ENCODE data around the gene CCDC57.

Gene CCDC57

DNA sequence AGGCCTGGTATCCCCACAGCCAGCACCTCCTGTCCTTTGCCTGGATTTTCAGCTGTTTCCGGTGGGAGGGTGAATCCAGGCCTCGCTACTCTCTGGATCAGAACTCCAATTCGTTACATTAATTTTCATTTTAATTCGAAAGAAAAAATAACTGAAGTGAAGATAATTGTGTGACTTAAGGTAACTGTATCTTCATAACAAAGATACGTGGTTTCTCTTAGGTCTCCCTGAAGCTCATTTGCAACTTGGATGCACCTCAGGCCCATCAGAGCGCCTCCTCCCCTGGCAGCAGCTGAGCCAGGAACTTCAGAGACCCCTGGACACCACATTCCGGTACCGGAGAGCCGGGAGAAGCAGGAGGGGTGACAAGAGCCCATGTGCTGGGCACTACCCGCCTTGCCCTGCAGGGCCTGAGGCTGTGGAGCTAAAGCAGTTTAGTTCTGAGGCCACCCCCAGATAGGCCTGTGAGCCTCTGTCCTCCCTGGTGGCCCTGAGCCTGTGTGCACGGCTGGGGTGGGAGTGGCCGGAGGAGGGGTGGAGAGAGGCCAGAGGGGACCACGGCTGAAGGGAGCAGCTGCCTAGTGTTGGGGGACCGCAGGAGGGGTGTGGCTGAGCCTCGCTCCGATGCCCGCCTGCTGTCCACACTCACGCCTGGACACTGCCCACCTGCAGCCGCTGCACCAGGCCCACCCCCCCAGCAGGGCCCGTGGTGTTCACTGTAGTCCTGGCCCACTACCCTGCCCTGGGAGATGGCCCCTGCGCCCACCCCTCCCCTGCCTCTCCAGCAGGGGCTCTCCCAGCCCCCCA is 135.7 kb downstream of the CCDC57 start:
- no peak for DNase-seq

DNA sequence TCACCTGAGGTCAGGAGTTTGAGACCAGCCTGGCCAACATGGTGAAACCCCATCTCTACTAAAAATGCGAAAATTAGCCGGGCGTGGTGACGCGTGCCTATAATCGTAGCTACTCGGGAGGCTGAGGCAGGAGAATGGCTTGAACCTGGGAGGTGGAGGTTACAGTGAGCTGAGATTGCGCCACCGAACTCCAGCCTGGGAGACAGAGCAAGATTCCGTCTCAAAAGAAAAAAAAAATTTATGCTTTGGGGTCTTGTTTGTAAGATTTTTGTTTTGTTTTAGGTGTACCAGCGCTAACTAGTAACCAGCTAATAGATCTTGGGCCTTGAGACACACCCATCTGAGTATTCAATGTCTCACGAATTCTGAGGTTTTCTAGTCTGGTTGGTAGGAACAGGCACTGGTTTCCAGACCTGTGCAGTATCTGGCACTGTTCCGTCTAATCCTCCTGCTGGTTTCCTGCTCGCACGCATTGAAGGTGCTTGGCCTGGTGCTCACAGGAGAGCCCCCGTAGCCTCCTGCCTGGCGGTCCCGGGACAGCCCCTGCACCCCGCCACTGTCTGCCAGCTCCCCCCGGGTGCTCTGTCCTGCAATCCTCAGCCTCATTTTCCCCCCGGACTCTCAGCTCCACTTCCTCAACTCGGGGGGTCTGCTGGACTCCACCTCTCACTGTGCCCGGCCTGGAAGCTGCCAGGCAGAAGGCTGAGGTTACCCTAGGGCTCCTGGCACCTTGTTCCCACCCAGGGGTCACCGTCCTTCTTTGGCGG is 136.4 kb downstream of the CCDC57 start:
- DNase-seq: no peak

DNA sequence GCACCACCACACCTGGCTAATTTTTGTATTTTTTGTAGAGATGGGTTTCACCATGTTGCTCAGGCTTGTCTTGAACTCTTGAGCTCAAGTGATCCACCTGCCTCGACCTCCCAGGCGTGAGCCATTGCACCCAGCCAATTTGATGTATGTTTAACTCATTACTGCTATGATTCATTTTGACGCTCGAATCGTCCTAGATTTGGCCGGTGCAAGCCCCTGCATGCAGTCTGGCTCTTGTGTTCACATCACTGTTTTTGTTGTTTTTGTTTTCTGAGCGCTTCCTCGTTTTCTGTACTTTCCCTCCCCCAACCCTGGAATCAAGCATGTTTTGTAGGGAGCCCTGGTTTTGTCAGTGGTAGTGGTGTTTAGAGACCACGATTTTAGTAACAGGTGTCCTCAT is 139.2 kb downstream of the CCDC57 start:
- no peak for DNase-seq

DNA sequence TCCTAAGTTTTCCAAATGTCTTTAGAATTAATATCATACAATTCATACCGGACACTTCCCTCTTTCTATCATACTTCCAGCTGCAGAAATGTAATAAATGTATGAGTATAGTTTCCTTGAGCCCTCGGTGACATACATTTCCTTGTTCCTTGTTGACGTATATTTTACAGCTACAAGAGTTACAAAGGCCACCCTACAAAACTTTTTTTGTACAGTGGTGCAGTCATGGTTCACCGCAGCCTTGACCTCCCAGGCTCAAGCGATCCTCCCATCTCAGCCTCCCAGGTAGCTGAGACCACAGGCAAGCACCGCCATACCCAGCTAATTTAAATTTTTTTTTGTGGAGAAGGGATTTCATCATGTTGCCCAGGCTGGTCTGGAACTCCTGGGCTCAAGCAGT is 139.8 kb downstream of the CCDC57 start:
- DNase-seq: no peak

DNA sequence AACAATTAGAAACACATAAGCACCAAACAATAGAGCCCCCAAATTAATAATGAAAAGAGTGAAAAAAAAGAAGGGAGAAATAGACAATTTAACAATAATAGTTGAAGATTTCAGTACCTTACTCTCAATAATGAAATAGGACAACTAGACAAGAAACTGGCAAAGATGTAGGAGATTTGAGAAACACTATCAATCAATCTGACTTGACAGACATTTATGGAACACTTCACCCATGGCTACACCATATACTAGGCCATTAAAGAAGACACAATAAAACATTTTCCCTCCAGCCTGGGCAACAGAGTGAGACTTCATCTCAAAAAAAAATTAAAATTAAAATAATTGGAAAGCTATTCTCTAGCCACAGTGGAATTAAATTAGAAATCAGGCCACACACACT is 142.0 kb downstream of the CCDC57 start:
- DNase-seq: no peak

DNA sequence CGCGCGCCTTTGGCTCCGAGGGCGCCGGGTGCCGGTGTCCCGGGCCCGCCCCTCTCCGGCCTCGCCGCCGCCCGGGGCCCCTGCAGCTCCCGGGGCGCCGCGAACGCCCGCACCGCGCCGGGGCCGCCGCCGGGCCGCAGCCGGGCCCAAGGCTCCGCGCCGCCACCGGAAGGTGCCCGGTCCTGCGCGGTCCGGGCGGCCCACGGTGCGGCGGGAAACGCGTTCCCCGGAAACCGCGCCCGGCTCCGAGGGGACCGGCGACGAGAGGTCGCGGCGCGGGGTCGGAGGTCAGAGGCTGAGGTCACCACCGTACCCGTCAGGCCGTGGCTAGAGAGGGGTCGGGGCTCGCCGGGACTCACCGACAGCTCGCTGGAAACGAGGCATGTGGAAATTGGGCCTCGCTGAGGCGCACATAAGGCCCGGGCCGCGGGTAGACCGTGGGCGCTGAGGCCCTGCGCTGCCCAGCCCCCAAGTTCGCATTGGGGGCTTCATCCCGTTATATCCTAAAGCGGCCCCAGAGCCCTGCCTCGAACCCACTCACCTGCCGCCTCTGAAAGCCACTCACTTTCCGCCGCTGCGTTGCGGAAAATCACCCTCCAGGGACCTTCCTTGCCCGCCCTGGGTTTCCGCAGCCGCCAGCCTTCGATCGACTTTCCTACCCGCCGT is 146.9 kb downstream of the CCDC57 start, which contains the start of gene DUS1L:
Gene DUS1L, minus strand, starts transcription at position 167 of the 666 bp plus-strand sequence. CDS start 745 bp downstream, outside the sequence.
- peak; percentile 22 for DNase-seq

DNA sequence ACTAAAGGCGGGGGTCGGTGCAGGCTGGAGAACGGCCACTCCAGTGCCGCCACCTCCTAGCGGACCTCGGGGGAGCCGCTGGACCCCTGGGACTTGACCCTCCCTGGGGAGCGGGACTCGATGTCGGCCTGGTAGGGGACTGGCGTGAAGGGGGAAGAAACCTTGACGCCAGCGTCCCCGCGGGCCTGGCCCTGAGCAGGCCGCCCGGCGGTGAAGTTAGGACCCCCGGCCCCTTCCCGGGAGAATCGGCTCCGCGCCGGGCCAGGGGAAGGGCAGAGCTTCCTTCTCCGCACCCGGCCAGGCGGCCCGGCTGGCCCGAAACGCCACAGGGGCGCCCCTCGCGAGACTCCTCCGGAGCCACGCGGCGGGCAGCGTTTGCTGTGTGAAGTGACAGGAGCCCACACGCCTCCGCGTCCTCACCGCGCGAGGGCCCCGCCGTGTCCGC is 147.4 kb downstream of the CCDC57 start:
- no peak for DNase-seq

DNA sequence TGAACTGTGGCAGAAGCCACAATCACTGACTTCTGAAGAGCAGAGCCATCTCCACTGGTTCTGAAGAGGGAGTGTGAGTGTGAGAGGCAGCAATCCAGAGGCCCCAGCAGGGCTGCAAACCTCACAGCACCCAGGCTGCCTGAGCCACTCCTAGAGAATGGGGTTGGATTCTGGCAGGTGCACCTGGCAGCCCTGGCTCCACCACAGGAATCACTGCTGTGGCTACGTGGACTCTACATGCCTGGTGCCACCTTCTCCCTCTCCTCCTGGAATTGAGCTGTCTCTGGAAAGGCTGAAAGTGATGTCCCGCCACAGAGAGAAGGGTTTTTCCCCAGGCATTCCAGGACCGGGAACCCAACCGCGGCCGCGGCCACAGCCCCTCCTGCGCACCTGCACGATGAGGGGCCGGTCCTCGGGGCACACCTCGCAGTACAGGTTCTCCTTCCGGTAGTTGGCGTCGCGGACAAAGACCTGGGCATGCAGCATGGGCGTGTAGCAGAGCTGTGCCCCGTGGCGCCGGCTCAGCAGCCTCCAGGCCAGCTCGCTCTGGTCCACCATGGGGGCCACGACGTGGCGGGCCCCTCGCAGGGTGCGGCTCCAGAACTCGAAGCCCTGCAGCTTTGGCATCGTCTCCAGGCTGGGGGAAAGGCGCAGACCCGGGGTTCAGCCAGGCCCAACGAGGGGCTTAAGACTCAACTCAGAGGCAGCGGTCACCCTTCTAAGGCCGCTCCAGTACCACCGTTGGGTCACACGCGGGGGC is 148.0 kb downstream of the CCDC57 start:
- peak; percentile 57 for DNase-seq

DNA sequence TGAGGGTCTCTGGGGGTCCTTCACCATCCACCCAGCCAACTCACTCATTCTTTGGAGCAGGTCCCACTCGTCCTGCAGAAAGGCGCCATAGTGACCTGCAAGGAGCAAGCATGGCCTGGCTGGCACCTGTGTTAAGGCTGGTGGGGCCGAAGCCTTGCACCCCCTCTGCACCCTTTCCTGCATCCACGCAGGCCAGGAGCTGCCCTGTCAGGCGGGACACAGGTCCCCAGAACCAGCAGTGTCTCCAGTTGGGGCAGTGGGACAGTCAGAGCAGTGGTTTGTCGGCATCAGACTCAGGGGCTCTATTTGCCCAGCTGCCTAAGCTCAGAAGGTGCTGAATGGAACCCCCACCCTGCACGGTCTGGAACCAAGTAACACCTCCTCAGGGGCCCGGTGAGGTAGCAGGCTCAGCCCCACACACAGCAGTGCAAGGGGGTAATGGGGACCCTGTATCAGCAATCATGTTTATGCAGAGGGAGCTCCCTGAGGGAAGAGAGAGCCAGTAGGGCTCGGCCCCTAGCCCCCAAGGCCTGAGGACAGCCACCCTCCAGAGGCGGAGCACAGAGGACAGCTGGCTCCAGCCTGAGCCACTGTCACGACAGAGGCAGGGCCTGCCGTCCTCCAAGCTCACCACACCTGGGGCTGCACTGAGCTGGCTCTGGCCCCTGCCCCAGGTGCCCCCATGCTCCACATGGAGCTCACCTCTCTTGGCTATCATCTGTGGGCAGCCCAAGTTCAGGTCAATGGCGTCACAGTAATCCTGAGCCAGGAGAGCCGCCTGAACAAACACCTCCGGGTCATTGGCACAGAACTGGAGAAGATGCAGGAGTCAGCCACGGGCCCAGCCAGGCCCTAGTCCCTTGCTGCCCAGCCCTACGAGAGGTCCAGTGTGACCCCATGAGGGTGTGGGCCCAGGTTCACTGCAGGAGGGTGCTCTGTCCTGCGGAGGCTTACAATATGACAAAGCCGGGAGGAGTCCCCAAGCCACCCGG is 148.9 kb downstream of the CCDC57 start:
- DNase-seq: no peak

DNA sequence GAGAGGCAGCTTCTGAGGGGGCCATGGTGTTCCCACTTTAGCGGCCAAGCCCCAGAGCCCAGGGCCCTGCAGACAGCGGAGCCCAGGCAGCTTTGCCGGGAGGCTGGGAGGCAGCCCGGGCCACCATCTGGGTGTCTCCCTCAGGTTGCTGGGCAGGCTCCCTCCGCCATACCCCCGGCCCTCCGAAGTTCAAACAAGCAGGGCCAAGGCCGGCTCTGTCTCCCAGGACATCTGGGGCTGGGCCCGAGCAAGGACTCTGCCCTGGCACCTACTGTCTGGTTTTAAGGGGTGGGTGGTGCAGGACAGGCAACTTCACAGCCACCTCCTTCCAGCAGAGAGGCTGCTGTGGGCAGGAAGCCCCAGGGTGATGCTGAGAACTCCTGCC is 149.7 kb downstream of the CCDC57 start:
- no peak for DNase-seq

DNA sequence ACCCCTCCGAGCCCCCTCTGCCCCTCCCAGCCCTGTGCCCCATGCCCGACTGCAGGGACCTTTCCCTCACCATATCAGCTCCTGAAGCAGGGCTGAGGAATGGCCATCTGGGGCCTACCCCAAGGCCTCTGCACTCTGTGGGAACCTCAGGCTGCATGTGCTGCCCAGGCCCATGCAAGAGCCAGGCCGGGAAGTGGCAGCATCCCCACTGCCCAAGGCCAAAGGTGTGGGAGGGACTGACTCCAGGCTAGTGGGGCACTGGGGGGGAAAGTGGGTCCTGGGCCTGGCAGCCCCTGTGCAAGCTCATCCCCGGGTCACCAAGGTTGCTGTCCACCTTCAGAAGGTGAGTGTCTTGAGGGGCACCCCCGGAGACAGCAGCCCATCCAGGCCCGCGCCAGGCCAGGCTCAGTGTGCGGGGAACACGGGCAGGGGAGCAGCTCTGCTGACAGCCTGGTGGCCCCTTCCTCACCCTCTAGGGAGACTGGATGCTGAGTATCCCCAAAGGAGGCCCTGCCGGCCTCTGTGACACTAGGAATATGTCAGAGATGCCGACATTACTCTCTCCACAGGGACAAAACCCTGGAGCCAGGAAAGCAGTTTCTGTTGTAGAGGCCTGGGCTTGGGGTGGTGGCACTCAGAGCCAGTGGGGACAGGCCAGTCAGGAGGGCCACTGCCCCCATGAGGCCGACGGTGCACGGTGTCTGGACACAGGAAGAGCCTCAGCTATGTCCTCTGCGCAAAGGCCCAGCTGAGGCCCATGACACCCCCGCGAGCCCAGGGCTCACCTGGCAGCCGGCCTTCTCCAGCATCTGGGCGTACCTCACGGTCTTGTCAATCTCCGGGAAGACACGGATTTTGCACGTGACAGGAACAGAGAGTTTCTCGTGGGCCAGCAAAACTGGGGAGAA is 150.3 kb downstream of the CCDC57 start:
- DNase-seq: no peak

DNA sequence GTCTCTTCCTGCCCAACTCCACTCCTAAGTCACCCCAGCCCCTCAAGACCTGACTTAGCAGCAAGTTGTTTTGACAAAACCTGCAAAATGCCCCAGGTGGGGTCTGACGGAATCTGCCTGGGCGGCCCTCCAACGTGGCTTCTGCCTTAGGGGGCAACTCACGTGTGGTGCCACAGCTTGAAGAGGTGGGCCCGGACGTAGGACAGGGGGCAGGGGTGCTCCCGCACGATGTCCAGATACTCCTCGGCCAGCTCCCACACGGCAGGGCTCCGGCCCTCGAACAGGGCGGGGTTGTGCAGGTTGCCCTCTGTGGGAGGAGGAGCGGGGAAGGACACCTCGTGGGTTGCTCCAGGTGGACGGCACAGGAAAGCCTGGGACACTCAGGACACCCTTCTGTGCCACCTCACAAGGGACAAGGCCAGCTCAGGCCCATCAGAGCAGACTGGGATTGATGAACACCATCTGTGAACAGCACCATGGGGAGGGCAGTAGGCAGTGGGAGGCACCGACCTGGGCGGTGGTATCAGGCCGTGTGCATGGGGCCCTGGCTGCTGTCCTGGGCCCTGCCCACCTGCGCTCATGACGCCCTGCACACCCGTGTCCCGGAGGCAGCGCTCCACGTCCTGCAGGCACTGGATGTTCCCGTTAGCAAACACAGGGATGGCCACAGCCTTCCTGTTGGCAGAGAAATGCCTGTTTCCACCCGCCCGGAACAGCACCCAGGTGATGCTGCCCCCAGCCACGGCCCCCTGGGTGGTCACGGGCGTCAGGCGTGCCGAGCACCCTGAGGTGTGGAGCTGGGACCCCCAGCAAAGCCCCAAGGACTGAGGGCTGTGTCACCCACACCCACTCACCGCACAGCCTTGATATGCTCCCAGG is 151.4 kb downstream of the CCDC57 start:
- DNase-seq: no peak

DNA sequence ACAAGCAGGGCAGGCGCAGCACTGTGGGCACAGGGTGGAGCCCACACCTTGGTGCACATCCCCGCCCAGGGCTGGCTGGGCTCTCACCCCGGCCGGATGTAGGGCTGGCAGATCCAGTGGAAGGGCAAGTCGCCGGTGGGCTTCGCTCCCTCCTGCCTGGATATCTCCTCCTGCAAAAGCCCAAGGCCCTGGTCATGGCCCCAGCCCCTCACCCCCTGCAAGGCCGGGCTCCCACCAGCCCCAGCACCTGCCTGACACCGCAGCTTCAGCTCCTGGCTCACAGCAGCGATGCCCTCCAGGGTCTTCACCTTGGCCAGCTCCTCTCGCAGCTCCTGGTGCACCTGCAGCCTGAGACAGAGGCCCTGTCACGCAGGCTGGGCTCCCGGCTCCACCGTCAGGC is 152.0 kb downstream of the CCDC57 start:
- DNase-seq: no peak

DNA sequence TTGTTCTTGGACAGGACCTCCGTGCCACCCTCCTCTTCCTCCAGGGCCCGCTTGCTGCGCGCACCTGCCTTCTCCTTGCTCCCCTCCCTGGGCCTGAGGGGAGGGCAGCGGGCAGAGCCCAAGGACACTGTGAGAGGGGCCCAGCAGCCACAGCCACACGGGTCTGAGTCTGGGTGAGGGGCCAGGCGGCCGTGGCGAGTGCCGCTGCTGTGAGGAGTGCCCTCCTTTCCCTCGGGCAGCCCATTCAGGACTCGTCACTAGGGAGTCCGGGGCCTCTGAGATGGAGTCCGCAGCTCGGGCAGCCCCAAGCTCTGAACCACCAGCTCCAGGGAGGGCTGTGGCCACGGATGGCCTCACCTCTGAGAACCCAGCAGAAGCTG is 152.7 kb downstream of the CCDC57 start:
- no peak for DNase-seq

DNA sequence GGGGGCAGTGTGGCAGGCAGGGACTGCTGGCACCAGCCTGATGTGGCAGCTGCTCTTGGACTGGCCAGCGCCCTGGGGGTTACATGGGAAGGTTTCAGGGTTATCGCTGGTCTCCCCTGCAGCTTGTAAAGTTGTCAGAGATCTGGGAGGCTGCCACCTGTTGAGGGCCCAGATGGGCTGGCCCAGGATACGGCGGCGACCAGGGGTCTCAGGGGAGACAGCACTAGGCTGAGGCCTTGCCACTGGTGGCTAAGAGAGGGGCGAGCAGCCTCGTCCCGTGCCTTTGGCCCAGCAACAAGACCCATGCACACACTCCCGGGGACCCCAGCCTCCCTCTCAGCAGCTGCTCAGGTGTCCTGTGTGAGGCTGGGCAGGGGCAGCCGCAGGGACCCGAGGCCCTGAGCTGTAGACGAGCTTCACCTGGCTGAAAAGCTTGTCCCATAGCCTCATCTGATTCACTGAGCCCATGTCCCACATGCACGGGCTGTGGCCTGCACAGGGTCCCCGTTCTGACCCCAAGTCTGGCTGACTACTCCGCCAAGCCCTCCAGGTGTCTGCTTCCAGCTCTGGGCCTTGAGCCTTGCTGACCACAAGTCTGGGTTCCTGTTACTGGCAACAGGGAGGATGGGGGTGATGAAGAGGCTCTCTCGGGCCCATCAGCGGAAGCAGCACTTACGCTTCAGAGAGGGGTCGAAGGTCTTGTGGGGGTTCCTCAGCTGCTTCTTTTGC is 153.2 kb downstream of the CCDC57 start:
- no peak for DNase-seq

DNA sequence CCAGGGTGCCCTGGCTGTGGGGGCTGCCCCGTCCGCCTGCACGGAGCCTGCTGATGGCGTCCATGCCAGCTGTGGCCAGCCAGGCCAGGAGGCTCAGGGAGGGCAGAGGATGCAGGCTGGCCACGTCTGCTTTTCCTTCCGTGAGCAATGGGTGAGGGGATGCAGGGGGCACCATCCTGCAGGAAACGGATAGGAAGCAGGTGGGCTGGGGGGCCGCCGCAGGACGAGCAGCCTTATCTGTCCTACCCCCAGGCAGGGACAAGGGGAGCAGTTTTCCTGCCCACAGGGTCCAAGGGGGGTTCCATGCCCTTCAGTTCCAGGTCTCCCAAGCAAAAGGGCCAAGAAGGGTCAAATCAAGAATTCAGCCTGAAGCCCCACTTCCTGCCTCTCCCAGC is 153.8 kb downstream of the CCDC57 start:
- no peak for DNase-seq

DNA sequence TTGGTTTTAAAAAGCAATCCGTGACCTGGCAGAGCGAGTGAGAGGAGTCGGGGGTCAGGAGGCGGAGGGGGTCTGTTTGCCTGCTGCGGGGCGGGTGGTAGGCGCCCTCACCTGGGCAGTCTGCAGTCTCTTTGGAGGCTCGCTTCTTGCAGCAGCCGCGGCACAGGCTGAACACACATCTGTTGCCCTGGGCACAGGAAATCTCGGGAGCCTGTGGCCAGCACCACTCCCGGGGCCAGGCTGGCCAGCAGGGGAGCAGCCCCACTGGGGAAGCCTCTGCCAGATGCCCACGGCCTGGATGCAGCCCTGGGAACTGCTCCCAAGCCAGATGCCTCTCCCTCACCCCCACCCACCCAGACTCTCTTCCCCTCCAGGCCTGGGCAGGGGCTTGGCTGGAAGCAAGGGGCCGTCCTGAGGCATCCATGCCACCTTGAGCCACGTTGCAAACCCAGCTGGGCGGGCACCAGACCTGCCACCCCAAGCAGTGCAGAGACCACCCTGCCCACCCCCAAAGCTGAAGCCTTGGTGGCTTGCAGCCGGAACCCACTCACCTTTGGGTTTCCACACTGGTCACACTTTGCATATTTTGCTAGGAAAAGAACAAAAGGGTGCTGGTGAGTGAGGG is 154.3 kb downstream of the CCDC57 start:
- no peak for DNase-seq
